Measurements from ENCODE around the gene MED26.

MED26 gene

DNA sequence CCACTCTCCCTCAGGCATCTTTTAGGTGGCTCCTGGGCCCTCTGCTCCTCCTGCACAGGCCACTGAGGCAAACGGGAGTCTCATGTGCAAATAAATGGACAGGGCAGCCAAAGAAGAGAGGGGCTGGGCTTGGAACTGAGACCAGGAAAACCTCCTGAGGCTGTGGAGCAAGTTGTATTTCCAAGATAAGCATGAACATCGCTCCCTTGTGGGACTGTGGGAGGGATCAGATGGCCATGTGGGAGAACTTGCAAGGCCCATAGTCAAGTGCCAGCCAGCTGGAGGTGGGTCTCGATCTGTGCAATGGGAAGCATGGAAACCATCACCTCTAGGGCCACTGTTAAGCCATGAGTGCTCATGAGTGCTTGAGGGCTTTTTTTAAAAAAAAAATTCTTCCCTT, 24.9 kb downstream of the MED26 start:
- no peak for TF ChIP-seq CTCF (conservative IDR thresholded peaks at IDR 0.05)
- peak overlapping the region; percentile 87; the same call in 1 of the 2 replicates for H3K27ac ChIP-seq

- H3K27ac ChIP-seq, result no peak overlapping the region; the same call in 1 of the 2 replicates
- no peak for TF ChIP-seq CTCF (conservative IDR thresholded peaks at IDR 0.05)
These were observed 26.5 kb downstream of the MED26 start for GRCh38 chr19:16601378-16602052.

DNA sequence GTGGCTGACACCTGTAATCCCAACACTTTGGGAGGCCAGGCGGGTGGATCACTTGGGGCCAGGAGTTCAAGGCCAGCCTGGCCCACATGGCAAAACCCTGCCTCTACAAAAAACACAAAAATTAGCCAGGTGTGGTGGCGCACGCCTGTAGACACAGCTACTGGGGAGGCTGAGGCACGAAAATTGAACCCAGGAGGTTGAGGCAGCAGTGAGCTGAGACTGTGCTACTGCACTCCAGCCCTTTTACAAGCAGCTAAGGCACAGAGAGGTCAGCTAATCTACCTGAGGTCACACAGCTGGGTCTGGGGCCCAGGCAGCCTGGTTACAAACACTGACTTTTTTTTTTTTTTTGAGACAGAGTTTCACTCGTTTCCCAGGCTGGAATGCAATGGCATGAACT, 27.2 kb downstream of the MED26 start:
- TF ChIP-seq CTCF (conservative IDR thresholded peaks at IDR 0.05), result no peak
- no peak overlapping the region; the same call in 1 of the 2 replicates for H3K27ac ChIP-seq

DNA sequence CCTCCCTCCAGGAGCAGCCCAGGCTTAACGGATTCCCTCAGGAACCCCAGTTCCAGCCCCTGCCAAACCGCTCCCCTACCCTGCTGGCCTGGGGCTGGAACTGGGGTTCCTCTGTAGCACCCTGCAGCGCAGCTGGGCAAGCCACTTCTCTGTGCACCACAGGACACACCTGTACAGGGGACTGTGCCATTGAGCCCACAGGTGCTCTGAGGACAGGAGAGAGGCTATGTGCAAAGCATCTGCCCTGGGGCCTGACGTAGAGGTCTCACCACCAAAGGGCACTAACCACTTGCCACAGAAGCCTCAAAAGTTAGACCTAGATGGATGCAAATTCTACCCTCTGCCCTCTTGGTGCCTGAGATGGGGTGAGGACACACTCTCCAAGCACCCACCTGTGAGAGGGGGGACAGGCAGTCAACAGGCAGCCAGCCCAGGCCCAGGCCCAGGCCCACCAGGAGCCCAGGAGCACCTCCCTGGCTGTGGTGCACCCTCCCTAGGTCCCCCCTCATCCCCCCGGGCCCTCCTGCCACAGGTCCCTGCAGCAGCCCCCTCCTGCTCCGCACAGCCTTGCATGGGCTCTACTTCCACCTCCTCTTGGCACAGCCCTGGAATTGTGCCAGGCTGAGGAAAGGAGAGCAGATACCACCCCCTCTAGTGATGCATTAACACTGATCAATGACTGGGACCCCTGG, 28.2 kb downstream of the MED26 start:
- peak overlapping the region; percentile 22 for H3K27ac ChIP-seq
- TF ChIP-seq CTCF (conservative IDR thresholded peaks at IDR 0.05), result no peak

DNA sequence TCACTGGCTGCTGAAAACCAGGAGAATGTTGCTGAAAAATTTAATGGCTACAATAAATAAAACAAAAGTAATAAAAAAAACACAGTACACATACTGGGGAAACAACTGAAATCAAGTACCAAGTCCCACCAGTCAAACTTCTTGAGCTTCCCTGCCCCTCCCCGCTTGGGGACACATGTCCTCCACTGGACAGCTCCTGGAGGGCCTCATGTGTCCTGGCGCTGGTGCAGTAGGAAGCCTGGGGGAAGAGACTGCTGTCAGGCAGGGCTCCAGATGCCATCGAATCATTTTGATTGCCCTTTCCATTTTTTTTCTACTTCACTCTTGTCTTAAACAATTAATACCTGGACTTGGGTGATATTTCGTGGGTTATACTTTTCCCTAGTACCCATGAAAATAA, 29.2 kb downstream of the MED26 start:
- H3K27ac ChIP-seq, result peak overlapping the region; percentile 22
- TF ChIP-seq CTCF (conservative IDR thresholded peaks at IDR 0.05), result no peak

GRCh38 chr19:16596399-16596798, 31.6 kb downstream of the MED26 start:
- no peak overlapping the region for H3K27ac ChIP-seq
- TF ChIP-seq CTCF (conservative IDR thresholded peaks at IDR 0.05), result no peak

- H3K27ac ChIP-seq, result no peak overlapping the region
- no peak for TF ChIP-seq CTCF (conservative IDR thresholded peaks at IDR 0.05)
These were observed 32.9 kb downstream of the MED26 start for GRCh38 chr19:16595097-16595496.
